CD4-positive, alpha-beta T cell treated with Interleukin-21 for 1 hour (primary cell): ENCODE results near the gene TMEM134.

Experiments
- DNase-seq: peaks from one replicate; pipeline ENCODE4 v3.0.0-alpha.2; 2020

The TMEM134 gene

DNA sequence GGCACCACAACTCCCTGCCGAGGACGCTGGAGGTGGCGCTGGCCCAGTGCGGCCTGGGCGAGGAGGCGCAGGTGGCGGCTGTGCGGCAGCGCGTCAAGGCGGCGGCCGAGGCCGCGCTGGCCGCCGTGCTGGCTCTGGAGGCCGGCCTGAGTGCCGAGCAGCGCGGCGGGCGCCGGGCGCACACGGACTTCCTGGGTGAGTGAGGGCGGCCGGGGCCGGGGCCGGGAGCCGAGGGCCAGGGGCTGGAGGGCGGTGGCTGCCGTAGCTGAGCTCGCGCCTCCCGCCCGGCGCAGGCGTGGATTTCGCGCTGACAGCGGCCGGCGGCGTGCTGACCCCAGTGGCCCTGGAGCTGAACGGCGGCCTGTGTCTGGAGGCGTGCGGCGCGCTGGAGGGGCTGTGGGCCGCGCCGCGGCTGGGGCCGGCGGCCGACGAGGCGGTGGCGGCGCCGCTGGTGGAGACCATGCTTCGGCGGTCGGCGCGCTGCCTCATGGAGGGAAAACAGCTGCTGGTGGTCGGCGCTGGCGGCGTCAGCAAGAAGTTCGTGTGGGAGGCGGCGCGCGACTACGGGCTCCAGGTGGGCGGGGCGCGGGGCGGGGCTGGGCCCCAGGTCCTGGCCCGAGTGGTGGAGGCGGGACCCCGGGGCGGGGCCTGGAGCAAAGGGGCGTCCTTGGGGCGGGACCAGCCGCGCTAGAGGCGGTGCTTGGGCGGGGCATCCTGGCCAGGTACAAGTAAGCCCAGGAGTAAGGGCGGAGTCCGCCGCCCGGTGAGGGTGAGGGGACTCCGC lies 48.2 kb downstream of the TMEM134 start:
- peak; percentile 98 for DNase-seq

DNA sequence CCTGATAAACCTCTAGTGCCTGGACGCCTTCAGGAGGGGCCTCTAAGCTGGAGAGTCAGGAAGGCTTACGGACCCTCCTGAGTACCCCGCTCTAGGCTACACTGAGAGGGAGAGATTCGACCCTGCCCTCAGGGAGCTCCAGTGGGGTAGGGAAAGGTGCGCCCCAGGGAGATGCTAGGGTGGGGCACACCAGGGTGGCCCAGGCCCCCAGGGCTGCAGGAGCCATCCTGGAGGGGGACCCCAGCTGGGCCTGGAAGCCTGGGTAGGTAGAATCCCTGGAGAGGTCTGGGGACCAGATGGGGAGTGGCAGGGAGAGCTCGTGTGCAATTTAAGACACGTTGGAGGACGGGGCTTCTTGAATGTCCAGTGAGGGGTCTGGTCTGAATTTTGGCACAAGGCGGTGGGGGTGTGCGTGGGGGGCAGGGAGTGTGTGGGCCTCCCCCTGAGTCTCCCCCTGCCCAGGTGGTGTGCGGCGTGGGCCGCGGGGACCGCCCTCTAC lies 48.9 kb downstream of the TMEM134 start:
- no peak for DNase-seq

- no peak for DNase-seq
These were observed 49.6 kb downstream of the TMEM134 start for GRCh38 chr11:67419325-67420049.

DNA sequence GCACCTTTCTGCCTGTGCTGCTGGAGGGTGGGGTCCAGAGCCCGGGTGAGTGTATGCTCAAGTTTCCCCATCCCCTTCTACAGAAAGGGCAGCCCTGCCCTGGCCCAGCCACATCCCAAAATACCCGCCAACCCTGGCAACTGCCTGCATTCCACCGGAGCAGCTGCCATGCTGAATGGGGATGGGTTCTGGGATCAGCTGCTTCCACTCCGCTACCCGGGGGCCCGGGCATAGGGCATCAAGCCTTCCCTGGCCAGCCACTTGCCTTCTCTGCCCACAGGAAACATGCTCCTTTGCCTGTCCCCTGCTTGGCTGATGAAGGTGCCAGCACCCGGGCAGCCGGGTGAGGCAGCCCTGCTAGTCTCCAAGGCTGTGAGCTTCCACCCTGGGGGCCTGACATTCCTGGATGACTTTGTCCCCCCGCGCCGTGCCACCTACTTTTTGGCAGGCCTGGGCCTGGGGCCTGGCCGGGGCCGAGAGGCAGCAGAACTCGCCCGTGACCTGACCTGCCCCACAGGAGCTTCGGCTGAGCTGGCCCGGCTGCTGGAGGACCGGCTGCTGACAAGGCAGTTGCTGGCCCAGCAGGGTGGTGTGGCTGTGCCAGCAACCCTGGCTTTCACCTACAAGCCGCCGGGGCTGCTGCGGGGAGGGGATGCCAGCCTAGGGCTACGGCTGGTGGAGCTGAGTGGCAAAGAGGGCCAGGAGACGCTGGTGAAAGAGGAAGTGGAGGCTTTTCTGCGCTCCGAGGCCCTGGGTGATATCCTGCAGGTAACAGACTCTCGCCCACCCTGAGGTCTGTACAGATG lies 50.4 kb downstream of the TMEM134 start:
- DNase-seq, result no peak

GRCh38 chr11:67417425-67417824 lies 51.6 kb downstream of the TMEM134 start:
- no peak for DNase-seq

- peak; percentile 89 for DNase-seq
These were observed 52.4 kb downstream of the TMEM134 start for GRCh38 chr11:67416416-67417335.

DNA sequence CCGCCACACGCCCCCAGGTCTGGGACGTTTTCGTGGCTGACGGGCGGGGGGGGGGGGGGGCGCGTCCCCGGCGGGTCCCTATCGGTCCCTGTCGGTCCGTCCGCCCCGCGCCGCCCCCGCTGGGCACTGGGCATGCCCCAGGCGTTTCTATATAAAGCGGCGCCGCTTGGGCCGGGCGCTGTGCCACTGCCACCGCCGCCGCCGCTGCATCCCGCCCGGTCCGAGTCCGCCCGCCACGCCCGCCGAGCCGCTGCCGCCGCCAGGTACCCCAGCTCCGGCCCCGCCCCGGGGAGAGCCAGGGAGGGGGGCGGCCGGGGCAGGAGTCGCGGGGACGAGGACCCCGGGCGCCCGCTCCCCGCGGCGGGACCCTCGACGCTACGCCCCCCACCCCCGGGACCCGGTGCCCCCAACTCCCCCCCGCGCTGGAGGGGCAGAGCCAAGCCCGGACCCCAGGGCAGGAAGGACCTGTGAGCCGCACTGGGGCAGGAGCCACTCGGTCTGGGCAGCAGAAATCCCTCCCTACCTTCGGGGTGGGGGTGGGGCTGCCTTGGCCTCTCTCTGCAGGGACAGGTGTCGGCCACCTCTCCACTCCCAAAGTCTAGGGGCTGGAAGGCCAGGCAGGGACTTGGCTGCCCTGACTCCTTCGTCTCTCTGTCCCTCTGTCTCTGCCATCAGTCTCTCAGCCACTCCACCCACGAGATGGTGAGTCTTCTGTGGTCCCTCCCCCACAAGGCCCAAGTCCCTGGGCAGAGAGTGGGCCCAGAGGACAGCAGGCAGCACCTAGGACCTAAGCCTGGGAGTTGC lies 53.3 kb downstream of the TMEM134 start, which contains the start of gene CARNS1:
TSS of gene CARNS1 (plus strand) at position 178 of the 804 bp plus-strand sequence. CDS start at position 700, 522 bp downstream.
- no peak for DNase-seq

GRCh38 chr11:67413266-67413849 lies 55.7 kb downstream of the TMEM134 start:
- no peak for DNase-seq

- no peak for DNase-seq
These were observed 56.4 kb downstream of the TMEM134 start for GRCh38 chr11:67412495-67413179.

DNA sequence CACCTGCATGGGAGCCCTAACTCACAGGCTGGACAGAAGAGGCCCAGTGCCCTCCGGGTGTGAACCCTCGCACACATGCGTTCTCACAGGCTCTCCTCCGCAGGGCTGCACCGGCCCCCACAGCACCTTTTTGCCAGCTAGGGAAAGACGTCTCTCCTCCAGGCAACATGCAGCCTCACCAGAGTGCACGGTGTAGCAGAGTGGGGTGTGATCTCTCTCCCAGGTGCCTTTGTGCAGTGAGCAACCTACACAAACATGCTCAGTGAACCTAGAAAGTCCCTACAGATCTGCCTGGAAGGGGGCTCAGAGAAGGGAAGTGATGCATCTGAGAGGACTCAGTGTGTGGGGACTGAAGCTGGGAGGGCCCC lies 57.3 kb downstream of the TMEM134 start:
- DNase-seq, result no peak
